CD4-positive, alpha-beta T cell treated with Interferon alpha-2 for 1 hour (primary cell): Measurements from ENCODE around the gene TMEM132D.

Experiments
- DNase-seq, 2 donors: peaks; one replicate each; pipeline ENCODE4 v3.0.0-alpha.2; 2020 to 2022

TMEM132D gene

DNA sequence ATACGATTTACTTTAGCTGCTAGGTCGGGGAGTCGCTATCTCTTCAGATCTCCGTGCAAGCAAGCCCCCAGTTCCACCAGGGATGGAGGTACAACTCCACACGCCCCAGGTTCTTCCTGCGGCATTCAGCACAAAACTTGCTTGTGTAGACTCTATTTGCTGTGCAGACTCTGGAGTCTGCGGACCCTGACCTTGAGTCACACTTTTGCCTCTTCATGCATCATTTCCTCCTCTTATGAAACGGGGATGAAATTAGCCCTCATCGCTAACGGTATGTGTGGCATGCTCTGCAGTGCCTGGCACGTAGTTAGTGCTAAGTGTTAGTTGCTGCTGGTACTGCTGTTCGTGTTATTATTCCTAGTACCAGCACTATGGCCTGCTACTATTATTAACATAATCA is 84.4 kb downstream of the TMEM132D start:
- DNase-seq, result no peak

GRCh38 chr12:129815846-129816245 is 88.0 kb downstream of the TMEM132D start:
- no peak for DNase-seq

GRCh38 chr12:129811963-129812362 is 91.9 kb downstream of the TMEM132D start:
- DNase-seq, result no peak

- DNase-seq, result no peak
Measured at GRCh38 chr12:129807136-129807535, 96.7 kb downstream of the TMEM132D start.

GRCh38 chr12:129791396-129791795 is 112.4 kb downstream of the TMEM132D start:
- no peak for DNase-seq

DNA sequence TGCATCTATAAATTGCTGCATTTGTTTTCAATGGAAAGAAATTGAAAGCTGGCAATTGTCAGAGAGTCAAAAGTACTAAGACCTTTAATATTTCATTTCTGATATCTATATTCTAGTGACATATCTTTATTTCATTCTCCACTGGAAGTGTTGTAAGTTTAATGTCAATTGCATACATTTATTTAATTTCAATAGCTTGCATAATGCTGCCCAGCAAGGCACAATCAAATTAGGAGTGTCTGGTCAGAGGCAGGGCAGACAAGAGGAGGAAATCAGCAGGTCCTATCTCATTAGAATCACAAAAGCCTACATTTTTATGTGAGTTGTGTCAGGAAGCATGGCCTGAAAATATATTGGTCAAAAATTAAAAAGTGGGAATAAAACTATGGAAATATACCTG is 112.9 kb downstream of the TMEM132D start:
- DNase-seq, result no peak

GRCh38 chr12:129790331-129790730 is 113.5 kb downstream of the TMEM132D start:
- DNase-seq, result no peak

DNA sequence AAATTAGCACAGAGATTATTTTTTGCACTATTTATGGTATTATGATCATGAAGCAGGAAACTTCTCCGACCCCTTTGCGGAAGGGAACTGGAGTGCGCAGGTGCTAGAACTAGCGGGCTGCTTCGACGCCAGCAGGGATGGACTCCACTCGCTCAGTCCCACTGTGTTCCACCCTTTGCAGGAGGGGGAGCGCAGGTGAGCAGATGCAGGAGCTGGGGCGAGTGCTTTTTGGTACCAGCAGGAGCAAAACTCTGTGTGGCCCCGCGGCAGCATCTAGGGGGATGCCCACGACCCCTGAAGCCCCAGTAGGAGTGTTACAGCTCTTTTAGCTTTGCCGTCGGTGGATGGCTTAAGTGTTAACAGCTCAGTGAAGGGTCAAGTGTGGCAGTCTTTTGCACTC is 113.9 kb downstream of the TMEM132D start:
- no peak for DNase-seq

DNA sequence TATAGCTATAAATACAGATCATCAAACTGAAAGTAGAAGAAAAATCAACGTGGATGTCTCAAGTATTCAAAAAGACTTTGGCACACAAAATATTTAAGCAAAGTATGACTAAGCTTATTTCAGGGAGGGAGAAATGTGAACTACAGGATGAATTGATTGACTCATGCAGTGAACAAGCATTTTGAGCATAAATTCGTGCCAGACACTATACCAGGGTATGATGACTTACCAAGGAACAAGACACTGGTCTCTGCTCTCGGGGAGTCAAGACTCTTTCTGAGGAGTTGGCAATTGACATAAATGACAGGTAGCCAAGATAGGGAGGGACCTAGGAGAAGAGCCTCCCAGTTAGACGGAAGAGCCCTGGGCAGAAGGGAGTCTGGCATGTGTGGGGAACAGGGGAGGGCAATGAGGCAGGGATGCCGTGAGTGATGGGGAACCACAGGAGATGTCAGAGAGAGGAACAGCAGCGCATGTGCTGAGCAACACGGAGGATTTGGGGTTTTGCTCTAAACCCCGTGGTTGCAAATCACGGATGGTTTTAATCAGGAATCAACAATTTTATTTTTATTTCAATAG is 115.2 kb downstream of the TMEM132D start:
- DNase-seq, result no peak

DNA sequence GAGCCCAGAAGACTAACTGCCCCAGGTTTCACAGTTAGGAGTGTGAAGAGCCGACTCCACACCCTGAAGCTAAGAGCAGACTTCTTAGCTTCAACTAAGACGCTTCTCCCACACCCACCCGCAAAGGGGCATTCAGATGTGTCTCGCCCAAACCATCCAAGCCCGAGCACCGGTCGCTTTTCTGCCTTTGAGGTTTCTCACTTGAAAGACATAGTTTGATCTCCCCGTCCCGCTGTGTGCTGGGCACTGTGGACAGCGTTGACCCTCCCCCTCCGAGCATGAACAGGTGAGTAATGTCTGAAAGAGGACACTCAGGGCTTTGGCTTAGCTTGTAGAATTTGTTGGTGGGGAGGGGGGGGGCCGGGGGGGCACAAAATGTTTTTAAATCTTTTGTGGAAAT is 123.8 kb downstream of the TMEM132D start:
- no peak for DNase-seq

DNA sequence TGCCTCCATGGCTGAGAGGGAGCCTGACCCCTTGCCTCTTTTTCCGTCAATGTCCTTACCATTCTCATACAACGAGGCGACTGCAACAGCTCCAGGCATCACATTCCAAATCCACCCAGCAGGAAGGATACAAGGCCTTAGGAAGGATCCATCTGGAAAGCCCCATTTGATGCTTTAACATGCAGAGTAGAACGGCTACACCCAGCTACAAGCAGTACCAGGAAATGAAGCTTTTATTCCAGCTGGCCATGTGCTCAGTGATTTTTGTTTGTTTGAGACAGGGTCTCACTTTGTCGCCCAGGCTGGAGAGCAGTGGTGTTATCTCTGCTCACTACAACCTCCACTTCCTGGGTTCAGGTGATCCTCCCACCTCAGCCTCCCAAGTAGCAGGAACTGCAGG is 124.8 kb downstream of the TMEM132D start:
- DNase-seq, result no peak

GRCh38 chr12:129776977-129777667 is 126.7 kb downstream of the TMEM132D start:
- no peak for DNase-seq

- no peak for DNase-seq
Measured at GRCh38 chr12:129772501-129773493, 131.0 kb downstream of the TMEM132D start.

DNA sequence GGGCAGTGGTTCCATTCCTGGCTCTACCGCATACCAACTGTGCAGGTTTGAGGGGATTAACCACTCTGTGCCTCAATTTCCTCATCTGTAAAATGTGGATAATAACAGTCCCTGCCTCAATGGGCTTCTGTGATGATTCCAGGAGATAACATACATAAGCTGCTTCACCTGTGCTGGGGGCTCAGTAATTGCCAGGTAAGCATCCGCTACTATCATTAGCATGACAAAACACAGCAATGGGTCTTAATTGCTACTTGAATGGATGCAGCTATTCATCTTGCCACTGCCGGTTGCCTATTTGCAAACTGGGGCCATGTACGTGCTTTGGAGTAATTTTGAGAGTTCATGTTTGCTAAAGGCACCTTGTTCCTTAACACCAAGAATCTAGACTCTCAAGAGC is 132.6 kb downstream of the TMEM132D start:
- DNase-seq, result no peak

- no peak for DNase-seq
Measured at GRCh38 chr12:129765719-129766118, 138.1 kb downstream of the TMEM132D start.

GRCh38 chr12:129762436-129762835 is 141.4 kb downstream of the TMEM132D start:
- no peak for DNase-seq

DNA sequence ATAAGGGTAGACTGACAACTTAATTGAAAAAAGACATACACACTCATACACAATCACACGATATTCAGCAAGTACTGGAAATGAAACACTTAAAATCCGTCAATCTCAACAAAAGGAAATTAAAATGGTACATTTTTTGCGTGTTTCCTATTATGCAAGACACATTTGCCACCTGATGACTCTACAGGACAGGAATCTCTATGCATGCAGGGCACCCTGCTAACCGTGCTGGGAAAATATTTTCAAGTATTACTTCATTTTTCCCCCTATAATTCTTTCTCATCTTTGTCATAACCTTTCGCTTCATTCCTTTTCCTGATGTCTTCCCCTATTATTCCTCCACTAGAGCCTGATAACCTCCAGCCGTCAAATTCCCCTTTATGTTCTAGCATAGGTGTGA is 150.2 kb downstream of the TMEM132D start:
- no peak for DNase-seq

DNA sequence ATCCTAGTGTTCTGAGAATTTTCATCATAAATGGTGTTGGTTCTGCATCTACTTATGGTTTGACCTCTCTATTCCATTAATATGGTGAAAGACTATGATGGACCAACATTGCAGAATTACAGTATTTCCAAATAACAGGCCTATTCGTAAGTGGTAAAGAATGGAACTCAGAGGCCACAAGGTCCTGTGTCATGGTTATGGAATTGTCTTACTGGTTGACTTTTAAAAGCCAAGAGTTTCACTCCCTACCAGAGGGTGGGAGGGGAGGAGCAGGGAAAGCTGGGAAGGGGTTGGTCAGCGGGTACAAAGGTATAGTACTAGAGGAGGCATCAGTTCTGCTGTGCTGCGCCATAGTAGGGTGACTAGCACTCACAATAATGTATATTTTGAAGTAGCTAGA is 153.4 kb downstream of the TMEM132D start:
- no peak for DNase-seq

- DNase-seq, result no peak
Measured at GRCh38 chr12:129746318-129746717, 157.5 kb downstream of the TMEM132D start.

DNA sequence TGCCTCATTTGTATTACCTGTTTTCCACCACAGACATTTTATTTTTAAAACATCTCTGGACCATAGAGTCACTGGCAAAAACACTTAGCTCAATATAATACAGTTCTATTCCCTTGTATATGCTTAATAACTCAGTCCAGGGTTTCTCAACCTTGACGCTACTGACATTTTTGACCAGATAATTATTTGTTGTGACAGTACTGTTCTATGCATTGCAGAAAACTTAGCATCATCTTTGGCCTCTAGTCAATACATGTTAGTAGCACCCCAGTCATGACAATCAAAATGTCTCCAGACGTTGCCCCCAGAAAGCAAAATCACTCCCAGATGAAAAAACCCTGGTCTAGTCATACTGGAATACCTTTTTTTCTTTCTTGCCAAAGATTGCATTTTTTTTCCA is 174.7 kb downstream of the TMEM132D start:
- no peak for DNase-seq

- DNase-seq, result no peak
Measured at GRCh38 chr12:129727100-129727499, 176.7 kb downstream of the TMEM132D start.

- DNase-seq, result no peak
Measured at GRCh38 chr12:129723260-129723659, 180.6 kb downstream of the TMEM132D start.

GRCh38 chr12:129720618-129721017 is 183.2 kb downstream of the TMEM132D start:
- DNase-seq, result no peak

DNA sequence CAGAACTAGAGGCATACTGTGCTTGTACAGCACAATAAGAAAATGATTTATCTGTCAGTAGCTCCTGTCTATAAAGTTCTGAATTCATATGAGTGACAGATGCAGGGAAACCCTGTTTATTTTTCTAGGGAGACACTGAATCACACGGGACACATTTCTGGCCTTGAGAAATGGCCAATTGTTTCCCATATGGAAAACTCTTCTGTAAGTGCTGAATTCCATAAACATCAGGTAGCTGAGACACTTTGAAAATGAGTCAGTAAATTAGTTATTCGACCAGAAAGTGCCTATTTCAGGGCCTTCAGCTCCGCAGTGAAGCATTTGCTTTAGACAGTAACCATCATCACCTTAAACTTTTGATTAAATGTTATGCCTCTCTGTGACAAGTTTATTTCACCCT is 184.4 kb downstream of the TMEM132D start:
- DNase-seq, result no peak
